CD4-positive, alpha-beta T cell (primary cell): ENCODE data around the gene SGPP1. TPM values are rescaled to one million over a fixed set of nuclear protein-coding genes. Genes with fewer than 3 reads are reported as not detected.

Experiments used
- ATAC-seq: fragments of 200-7000 bp; cut with Tn5 transposase; one replicate; pipeline ENCODE4 v1.10.0; 2022; ENCODE audit warnings: mild to moderate bottlenecking; ENCODE audit not compliant: poor library complexity
- CTCF ChIA-PET: fragments of 350-600 bp; sonication (Branson Sonifier 250); formaldehyde crosslinking; loops from one replicate; lab custom pipeline; 2021; ENCODE audit warnings: antibody characterized with exemption, inconsistent platforms; lab: Charles Lee
- POLR2A ChIA-PET: fragments of 350-600 bp; sonication (Branson Sonifier 250); formaldehyde crosslinking; loops from one replicate; lab custom pipeline; 2021; ENCODE audit warnings: antibody characterized with exemption, inconsistent platforms; lab: Charles Lee
- DNase-seq, 14 experiments: peaks; one replicate each; pipeline ENCODE4 v3.0.0-alpha.2; 2013 to 2020; ENCODE audit warnings: mixed read lengths in 2 of 14
- H3K27ac ChIP-seq, 2 donors: one replicate each; pipeline versions ENCODE4 v1.5.1 to v1.7.0; 2013; ENCODE audit warnings: low read length in 2 of 2, low read depth in 1 of 2, mild to moderate bottlenecking in 1 of 2
- H3K27me3 ChIP-seq, 2 experiments: 1 replicate in 1 of 2; 2 replicates in 1 of 2; pipeline versions ENCODE4 v1.6.1 to v1.7.0; 2013; ENCODE audit warnings: low read length in 2 of 2, control low read depth in 1 of 2, mild to moderate bottlenecking in 1 of 2, moderate library complexity in 1 of 2; ENCODE audit not compliant: insufficient read depth in 2 of 2, control insufficient read depth in 1 of 2
- H3K36me3 ChIP-seq: one replicate; pipeline ENCODE4 v1.6.1; 2013; ENCODE audit warnings: low read length, control low read depth; ENCODE audit not compliant: insufficient read depth
- H3K4me1 ChIP-seq: one replicate; pipeline ENCODE4 v1.6.1; 2013; ENCODE audit warnings: low read length, control low read depth; ENCODE audit not compliant: insufficient read depth
- H3K4me3 ChIP-seq: one replicate; pipeline ENCODE4 v1.5.1; 2013; ENCODE audit warnings: mild to moderate bottlenecking, low read length, moderate library complexity
- H3K9me3 ChIP-seq, 2 experiments: 1 replicate in 1 of 2; 2 replicates in 1 of 2; pipeline versions ENCODE4 v1.6.1 to v1.7.0; 2013; ENCODE audit warnings: low read length in 2 of 2, mild to moderate bottlenecking in 2 of 2, control low read depth in 1 of 2, moderate library complexity in 1 of 2; ENCODE audit not compliant: control insufficient read depth in 1 of 2, insufficient read depth in 1 of 2
- H3K27ac Mint-ChIP-seq: one replicate; pipeline ENCODE4 v1.8.0; 2020; ENCODE audit warnings: mixed read lengths
- H3K27me3 Mint-ChIP-seq: one replicate; pipeline ENCODE4 v1.8.0; 2021; ENCODE audit warnings: mixed read lengths
- H3K36me3 Mint-ChIP-seq: one replicate; pipeline ENCODE4 v1.8.0; 2021; ENCODE audit warnings: low read depth, mixed read lengths
- H3K4me1 Mint-ChIP-seq: one replicate; pipeline ENCODE4 v1.8.0; 2021; ENCODE audit warnings: low read depth, mixed read lengths
- H3K4me3 Mint-ChIP-seq: one replicate; pipeline ENCODE4 v1.8.0; 2020; ENCODE audit warnings: mild to moderate bottlenecking, mixed read lengths
- H3K9me3 Mint-ChIP-seq: one replicate; pipeline ENCODE4 v1.8.0; 2020; ENCODE audit warnings: mixed read lengths
- intact Hi-C, 2 experiments: fragments of 100-400 bp; cut with DNase I in 1 of 2; cut with micrococcal nuclease in 1 of 2; formaldehyde crosslinking; loops; one replicate each; pipeline versions ENCODE4 v1.15.1 to v1.9.0; 2023 to 2025; cut with DNase I, micrococcal nuclease
- total RNA-seq, 174 experiments: library from RNA in 2 of 174; stranded (reverse) in 2 of 174; gene quantifications; one replicate each; pipeline ENCODE4 v1.2.3 and lab custom pipeline; 2021 to 2026
- TF ChIP-seq, protein P1 (sequence below): fragments of 200-600 bp; IDR thresholded peaks from one replicate; pipeline ENCODE4 v1.8.0; 2022; ENCODE audit warnings: antibody characterized with exemption, mild to moderate bottlenecking

Gene SGPP1
- total RNA-seq, 2 experiments from 2014 or later: 16.6 to 16.8 TPM

GRCh38 chr14:63654346-63654745, 73.5 kb downstream of the SGPP1 start:
- no peak for ATAC-seq
- Mint-ChIP-seq H3K9me3 (no peaks in the 10 kb centered on the region), H3K36me3 (peaks cover 33% of the 10 kb centered on the region), H3K4me1 (peaks cover 31% of the 10 kb centered on the region), H3K27me3 (no peaks in the 10 kb centered on the region), H3K4me3 (no peak overlapping the region), H3K27ac (peak overlapping the region; percentile 74)
- Histone ChIP-seq H3K9me3 (no peaks in the 10 kb centered on the region), H3K4me1 (peaks cover 31% of the 10 kb centered on the region), H3K27ac (no peak overlapping the region), H3K4me3 (no peak overlapping the region), H3K27me3 (no peaks in the 10 kb centered on the region), H3K36me3 (peaks cover 4% of the 10 kb centered on the region)
- no peak for DNase-seq
- POLR2A ChIA-PET: no interaction called here
- CTCF ChIA-PET: no interaction called here
- TF ChIP-seq, protein P1, sequence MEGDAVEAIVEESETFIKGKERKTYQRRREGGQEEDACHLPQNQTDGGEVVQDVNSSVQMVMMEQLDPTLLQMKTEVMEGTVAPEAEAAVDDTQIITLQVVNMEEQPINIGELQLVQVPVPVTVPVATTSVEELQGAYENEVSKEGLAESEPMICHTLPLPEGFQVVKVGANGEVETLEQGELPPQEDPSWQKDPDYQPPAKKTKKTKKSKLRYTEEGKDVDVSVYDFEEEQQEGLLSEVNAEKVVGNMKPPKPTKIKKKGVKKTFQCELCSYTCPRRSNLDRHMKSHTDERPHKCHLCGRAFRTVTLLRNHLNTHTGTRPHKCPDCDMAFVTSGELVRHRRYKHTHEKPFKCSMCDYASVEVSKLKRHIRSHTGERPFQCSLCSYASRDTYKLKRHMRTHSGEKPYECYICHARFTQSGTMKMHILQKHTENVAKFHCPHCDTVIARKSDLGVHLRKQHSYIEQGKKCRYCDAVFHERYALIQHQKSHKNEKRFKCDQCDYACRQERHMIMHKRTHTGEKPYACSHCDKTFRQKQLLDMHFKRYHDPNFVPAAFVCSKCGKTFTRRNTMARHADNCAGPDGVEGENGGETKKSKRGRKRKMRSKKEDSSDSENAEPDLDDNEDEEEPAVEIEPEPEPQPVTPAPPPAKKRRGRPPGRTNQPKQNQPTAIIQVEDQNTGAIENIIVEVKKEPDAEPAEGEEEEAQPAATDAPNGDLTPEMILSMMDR: no peak
- intact Hi-C loops: loop anchor here in 1 of 2 experiments (5.0 kb wide), 1 partner anchor 33 kb away; no protein-coding TSS in a partner anchor

DNA sequence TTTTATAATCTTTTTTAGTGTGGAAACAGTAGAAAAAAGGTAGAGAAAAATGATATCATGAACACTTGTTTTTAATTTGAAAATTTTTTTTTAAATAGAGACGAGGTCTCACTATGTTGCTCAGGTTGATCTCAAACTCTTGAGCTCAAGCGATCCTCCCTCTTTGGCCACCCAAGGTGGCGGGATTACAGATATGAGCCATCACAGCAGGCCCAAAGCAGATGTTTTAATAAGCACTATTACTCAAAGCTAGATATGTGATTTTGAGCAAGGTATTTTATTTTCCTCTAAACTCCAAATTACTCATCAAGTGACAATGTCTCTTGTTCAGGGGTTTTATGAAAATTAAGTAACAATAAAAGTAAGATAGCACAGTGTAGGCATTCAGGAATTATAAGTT, 75.5 kb downstream of the SGPP1 start:
- intact Hi-C loops: loop anchor here in 1 of 2 experiments (5.0 kb wide), 1 partner anchor 35 kb away; no protein-coding TSS in a partner anchor
- H3K27ac Mint-ChIP-seq: peak overlapping the region; percentile 100

GRCh38 chr14:63650256-63650952, 77.5 kb downstream of the SGPP1 start:
- no peaks in the 10 kb centered on the region for H3K9me3 Mint-ChIP-seq
- H3K4me3 Mint-ChIP-seq: peak overlapping the region; percentile 85
- H3K36me3 Mint-ChIP-seq: peaks cover 40% of the 10 kb centered on the region
- Histone ChIP-seq H3K4me3 (no peak overlapping the region), H3K4me1 (peaks cover 42% of the 10 kb centered on the region), H3K36me3 (peaks cover 2% of the 10 kb centered on the region), H3K27ac (peak overlapping the region; percentile 80 to 88), H3K9me3 (no peaks in the 10 kb centered on the region), H3K27me3 (no peaks in the 10 kb centered on the region)
- TF ChIP-seq, protein P1: no peak
- no peaks in the 10 kb centered on the region for H3K27me3 Mint-ChIP-seq
- DNase-seq (peak; percentile 35 to 92 (median 56)), ATAC-seq (peak; percentile 97)
- POLR2A ChIA-PET: interaction anchor here (0.6 to 4.8 kb wide), 32 partner anchors 8 to 1018 kb away, joined by 3 to 268 read pairs (median 4); partner anchors contain the start of genes PPP2R5E, SGPP1, WDR89 and ZBTB1
- peaks cover 50% of the 10 kb centered on the region for H3K4me1 Mint-ChIP-seq
- intact Hi-C loops: loop anchor here in 1 of 2 experiments (1.0 to 5.0 kb wide), 2 partner anchors 8 to 37 kb away; no protein-coding TSS in a partner anchor
- peak overlapping the region; percentile 100 for H3K27ac Mint-ChIP-seq
- CTCF ChIA-PET: interaction anchor here (0.7 to 3.2 kb wide), 3 partner anchors 9 to 34 kb away, joined by 3 to 15 read pairs (median 3); partner anchors contain the start of gene WDR89

More for the DNA sequence above, 75.5 kb downstream of the SGPP1 start:
- peaks cover 42% of the 10 kb centered on the region for H3K4me1 ChIP-seq
- H3K27me3 Mint-ChIP-seq: no peaks in the 10 kb centered on the region
- no peak overlapping the region for H3K4me3 ChIP-seq
- peaks cover 40% of the 10 kb centered on the region for H3K4me1 Mint-ChIP-seq
- TF ChIP-seq, protein P1: no peak
- H3K9me3 ChIP-seq: no peaks in the 10 kb centered on the region
- H3K9me3 Mint-ChIP-seq: no peaks in the 10 kb centered on the region
- ATAC-seq: no peak
- POLR2A ChIA-PET: interaction anchor here (4.7 to 4.8 kb wide), 2 partner anchors 10 to 75 kb away, joined by 79 to 268 read pairs; partner anchors contain the start of genes SGPP1 and WDR89
- H3K27ac ChIP-seq: peak overlapping the region in 1 of 2 donors; percentile 43
- H3K36me3 ChIP-seq: peaks cover 6% of the 10 kb centered on the region
- H3K36me3 Mint-ChIP-seq: peaks cover 40% of the 10 kb centered on the region
- no peak overlapping the region for H3K4me3 Mint-ChIP-seq
- CTCF ChIA-PET: interaction anchor here (0.8 to 3.2 kb wide), 2 partner anchors 11 to 37 kb away, joined by 3 to 15 read pairs; partner anchors contain the start of gene WDR89
- no peaks in the 10 kb centered on the region for H3K27me3 ChIP-seq
- DNase-seq: no peak
